Measurements from ENCODE around the gene RABGGTA. TPM values are rescaled to one million over a fixed set of nuclear protein-coding genes. Genes with fewer than 3 reads are reported as not detected.

Gene RABGGTA
- total RNA-seq, 1 donor from 2014 or later: 22.8 TPM

GRCh38 chr14:24232645-24233537 is 38.5 kb downstream of the RABGGTA start, which contains the start of gene GMPR2:
Gene GMPR2, plus strand, starts transcription at chr14:24232929. Its CDS starts 325 bp downstream, at chr14:24233254.
- Mint-ChIP-seq H3K4me1 (peaks cover 41% of the 10 kb centered on the region), H3K4me3 (peak within 1 kb of the TSS; percentile 92), H3K27ac (ENCODE audit: unreplicated experiment) (peak within 1 kb of the TSS; percentile 94), H3K27me3 (ENCODE audit: low read depth) (no peaks in the 10 kb centered on the region), H3K36me3 (ENCODE audit: low read depth) (peaks cover 6% of the 10 kb centered on the region), H3K9me3 (no peaks in the 10 kb centered on the region)
- no peak for DNase-seq (ENCODE audit: low read depth, low spot score)
- TF ChIP-seq CTCF (conservative IDR thresholded peaks at IDR 0.05): no peak

- Mint-ChIP-seq H3K27ac (ENCODE audit: unreplicated experiment) (peak within 1 kb of the TSS; percentile 94), H3K4me1 (peaks cover 44% of the 10 kb centered on the region), H3K27me3 (ENCODE audit: low read depth) (no peaks in the 10 kb centered on the region), H3K4me3 (peak within 1 kb of the TSS; percentile 92), H3K9me3 (no peaks in the 10 kb centered on the region), H3K36me3 (ENCODE audit: low read depth) (peaks cover 3% of the 10 kb centered on the region)
- peak; percentile 67 for DNase-seq (ENCODE audit: low read depth, low spot score)
- no peak for TF ChIP-seq CTCF (conservative IDR thresholded peaks at IDR 0.05)
Observed at GRCh38 chr14:24232121-24232644, 39.2 kb downstream of the RABGGTA start, which contains the start of gene NEDD8. Gene NEDD8, minus strand, starts transcription at chr14:24232367. Its CDS starts 100 bp downstream, at chr14:24232267.

GRCh38 chr14:24231263-24232120 is 39.9 kb downstream of the RABGGTA start:
- Mint-ChIP-seq H3K4me3 (peak overlapping the region; percentile 92), H3K9me3 (no peaks in the 10 kb centered on the region), H3K36me3 (ENCODE audit: low read depth) (no peaks in the 10 kb centered on the region), H3K4me1 (peaks cover 46% of the 10 kb centered on the region), H3K27ac (ENCODE audit: unreplicated experiment) (peak overlapping the region; percentile 94), H3K27me3 (ENCODE audit: low read depth) (no peaks in the 10 kb centered on the region)
- DNase-seq (ENCODE audit: low read depth, low spot score): no peak
- no peak for TF ChIP-seq CTCF (conservative IDR thresholded peaks at IDR 0.05)

- no peak overlapping the region for H3K27ac Mint-ChIP-seq (ENCODE audit: unreplicated experiment)
- H3K4me3 Mint-ChIP-seq: peak overlapping the region; percentile 15
- no peak for DNase-seq (ENCODE audit: low read depth, low spot score)
- H3K27me3 Mint-ChIP-seq (ENCODE audit: low read depth): no peaks in the 10 kb centered on the region
- H3K4me1 Mint-ChIP-seq: peaks cover 35% of the 10 kb centered on the region
- no peak for TF ChIP-seq CTCF (conservative IDR thresholded peaks at IDR 0.05)
- H3K9me3 Mint-ChIP-seq: no peaks in the 10 kb centered on the region
- H3K36me3 Mint-ChIP-seq (ENCODE audit: low read depth): no peaks in the 10 kb centered on the region
Observed at GRCh38 chr14:24228902-24229301, 42.5 kb downstream of the RABGGTA start.

GRCh38 chr14:24226473-24226872 is 44.9 kb downstream of the RABGGTA start:
- no peak for DNase-seq (ENCODE audit: low read depth, low spot score)
- Mint-ChIP-seq H3K27ac (ENCODE audit: unreplicated experiment) (no peak overlapping the region), H3K36me3 (ENCODE audit: low read depth) (no peaks in the 10 kb centered on the region), H3K4me1 (peaks cover 12% of the 10 kb centered on the region), H3K9me3 (no peaks in the 10 kb centered on the region), H3K4me3 (no peak overlapping the region), H3K27me3 (ENCODE audit: low read depth) (no peaks in the 10 kb centered on the region)
- TF ChIP-seq CTCF (conservative IDR thresholded peaks at IDR 0.05): no peak
